ENCODE measurements around the gene MPV17.

- TF ChIP-seq CTCF (IDR thresholded peaks at IDR 0.05 in 8 of 11, conservative IDR thresholded peaks at IDR 0.05 in 3 of 11) (no peak), POLR2A (IDR thresholded peaks at IDR 0.05) (no peak), POLR2AphosphoS5 (IDR thresholded peaks at IDR 0.05) (no peak)
Observed at GRCh38 chr2:27305516-27305915, 17.4 kb downstream of the MPV17 start.

All from spleen (tissue), 7 donors.